Activated CD8-positive, alpha-beta memory T cell treated with anti-CD3 and anti-CD28 coated beads for 4 hours (primary cell): ENCODE measurements around the gene P2RX1.

Experiments
- DNase-seq, 2 donors: peaks; one replicate each; pipeline ENCODE4 v3.0.0-alpha.2; 2020; ENCODE audit warnings: low read depth in 2 of 2

Gene P2RX1

DNA sequence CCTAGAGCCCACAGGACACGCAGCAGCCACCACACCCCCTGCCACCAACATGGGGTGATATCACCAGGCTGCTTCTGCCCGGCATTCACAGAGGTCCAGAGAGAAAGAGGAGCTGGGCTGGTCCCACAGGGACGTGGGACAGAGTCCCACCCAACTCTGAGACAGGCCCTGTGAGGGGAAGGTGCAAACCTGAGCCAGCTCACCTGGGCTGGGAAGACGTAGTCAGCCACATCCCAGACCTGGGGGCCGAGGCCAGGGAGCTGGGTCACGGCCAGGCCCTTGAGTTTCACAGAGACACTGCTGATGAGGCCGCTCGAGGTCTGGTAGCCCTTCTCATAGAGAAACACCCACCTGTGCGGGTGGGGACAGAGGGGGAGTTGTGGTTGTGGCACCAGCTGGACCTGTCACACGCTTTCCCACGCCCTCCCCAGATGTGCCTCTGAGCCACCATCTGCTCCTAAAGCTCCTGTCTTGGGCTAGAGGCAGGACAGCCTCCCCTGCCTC is 11.2 kb downstream of the P2RX1 start:
- no peak for DNase-seq

DNA sequence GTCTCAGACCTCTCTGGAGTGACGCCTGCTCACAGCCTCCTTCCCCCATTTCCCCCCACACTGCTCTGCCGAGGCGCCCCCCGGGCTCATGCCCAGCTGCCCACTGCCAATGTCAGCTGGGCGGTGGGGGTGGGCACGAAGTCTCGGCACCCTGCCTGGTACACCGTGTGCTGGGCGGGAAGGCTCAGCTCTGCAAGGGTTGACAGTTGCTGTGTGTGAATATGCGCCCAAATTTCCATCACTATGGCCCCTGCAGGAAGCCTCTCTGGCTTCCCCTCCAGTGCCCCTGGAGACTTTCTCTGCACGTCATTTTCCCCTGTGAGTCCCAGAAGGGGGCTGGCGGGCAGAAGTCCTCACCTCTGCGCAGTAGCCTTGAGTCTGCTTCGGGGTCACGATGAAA is 11.8 kb downstream of the P2RX1 start:
- DNase-seq, result no peak

DNA sequence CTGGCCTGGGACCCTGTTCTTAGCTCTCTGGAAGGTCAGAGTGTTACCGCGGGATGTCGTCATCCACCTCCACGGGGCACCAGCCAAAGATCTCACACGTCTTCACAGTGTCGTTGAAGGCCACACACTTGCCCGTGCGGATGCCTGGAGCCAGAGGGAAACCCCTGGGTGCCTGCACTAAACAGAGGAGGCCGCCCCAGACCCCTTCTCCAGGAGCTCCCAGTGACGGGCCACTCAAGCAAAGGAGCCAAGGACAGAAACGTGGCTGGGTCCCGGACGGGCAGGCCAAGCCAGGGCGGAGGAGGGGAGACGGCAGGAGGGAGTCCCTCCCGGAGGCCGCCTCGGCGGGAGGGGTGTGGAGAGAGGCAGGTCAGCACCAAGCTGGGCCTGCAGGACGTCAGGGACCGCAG is 12.4 kb downstream of the P2RX1 start:
- no peak for DNase-seq

DNA sequence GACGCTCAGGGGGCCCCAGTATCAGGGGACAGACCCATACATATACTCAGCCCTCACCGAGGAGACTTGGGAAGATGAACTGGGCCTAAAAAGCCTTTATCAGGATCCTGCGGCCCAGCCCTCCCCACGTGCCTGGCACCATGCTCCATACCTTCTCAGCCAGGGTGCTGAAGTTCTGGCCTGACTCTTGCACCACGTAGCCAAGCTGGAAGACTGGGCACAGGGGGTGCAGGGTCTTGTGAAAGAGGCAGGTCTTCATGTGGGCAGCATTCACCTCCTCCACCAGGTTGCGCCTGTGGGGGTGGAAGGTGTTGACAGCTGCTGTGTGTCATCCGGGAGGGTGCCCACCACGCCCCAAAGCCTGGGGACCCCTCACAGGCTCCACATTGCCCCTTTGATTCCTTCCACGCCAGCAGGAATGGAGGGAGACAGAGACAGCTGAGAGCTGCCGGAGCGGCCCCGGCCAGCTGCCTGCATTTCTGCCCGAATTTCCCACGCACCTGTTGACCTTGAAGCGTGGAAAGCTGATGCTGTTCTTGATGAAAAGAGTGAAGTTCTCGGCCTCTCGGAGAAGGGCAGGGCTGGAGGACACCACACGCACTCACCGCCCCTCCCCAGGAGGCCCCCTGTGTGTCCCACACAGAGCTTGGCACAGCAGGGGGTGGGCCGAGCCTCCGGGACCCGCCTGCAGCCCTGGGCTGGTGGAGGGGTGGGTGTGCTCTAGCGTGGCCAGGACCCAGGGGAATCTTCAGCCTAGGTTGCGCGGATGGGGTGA is 13.0 kb downstream of the P2RX1 start:
- DNase-seq, result no peak

DNA sequence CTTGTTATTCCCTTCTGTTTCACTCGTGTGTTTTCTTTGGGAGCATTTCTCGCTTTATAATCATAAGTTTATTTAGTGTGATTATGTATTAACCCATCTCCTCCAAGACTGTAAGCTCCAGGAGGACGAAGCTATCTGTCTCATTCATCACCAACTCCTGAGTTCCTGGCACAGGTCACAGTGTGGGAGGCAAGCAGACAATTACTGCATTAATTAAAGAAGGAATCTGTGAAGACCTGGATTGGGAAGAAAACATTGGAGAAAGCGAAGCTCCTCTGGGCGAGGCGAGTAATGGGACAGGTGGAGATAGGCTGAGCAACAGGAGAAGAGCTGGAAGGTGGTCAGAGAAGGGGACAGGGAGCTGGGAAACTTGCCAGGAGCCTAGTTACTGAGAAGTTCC is 15.6 kb downstream of the P2RX1 start:
- no peak for DNase-seq

DNA sequence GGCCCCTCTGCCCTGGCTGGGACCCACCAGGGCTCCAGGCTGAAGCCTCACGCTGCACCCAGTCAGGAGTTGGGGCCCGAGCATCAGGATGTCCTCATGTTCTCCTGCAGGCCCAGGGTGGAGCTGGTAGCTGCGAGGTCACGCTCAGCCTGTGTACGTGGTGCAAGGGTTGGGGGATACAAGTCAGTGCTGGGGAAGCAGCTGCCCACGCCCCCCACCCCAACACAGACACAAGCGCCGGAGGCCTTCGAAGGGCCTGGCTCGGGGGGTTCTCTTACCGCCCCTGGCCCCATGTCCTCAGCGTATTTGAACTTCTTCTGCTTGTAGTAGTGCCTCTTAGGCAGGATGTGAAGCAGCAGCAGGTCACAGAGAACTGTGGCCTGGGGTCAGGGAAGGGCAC is 18.5 kb downstream of the P2RX1 start:
- no peak for DNase-seq

DNA sequence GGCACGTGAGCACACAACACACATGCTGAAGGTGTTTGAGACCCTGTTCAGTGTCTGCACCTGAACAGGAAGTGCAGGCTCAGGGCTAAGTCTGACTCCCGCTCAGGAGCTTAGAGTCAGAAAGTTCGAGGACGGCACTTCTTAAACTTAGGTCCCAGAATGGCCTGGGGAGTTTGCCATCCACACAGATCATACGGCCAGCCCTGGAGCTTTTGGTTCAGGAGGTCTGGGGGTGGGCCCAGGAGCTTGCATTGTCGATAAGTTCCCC is 19.4 kb downstream of the P2RX1 start:
- no peak for DNase-seq

DNA sequence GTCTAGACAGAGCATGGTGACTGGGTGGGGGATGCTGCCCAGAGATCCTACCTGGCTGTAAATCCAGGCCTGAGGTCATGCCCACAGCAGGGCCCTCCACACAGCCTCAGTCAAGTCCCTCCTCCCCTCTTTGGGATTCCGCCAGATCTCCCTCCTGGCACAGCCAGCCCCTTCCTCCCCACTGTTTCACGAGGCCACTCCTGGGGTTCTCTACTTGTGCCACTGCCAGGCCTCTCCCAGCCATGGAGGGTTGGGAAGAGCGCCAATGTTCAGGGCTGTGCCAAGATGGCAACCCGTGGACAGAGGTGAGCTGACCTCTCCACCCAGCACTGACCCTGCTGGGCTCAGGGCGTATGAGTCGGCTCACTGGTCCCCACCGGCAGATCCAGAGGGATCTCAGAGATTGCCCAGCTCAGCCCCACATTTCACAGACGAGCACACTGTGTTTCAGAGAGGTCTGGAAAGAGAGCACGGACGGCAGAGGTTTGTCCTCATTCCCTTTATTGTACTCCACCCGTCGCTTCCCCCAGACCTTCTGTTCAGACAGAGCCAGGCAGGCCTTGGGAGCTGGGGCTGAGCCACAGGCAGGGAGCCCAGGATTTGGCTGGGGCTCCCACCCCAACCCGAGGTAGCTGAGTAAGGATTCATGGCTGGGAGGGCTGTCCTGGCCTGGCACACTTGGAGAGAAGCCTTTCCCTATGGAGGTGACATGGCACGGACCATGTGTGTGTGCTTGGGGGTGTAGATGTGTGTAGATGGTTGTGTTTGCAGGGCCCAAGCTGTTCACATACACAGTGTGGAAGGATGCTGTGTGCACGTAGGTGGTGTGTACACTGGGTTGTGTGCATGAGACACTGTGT is 19.9 kb downstream of the P2RX1 start:
- no peak for DNase-seq

DNA sequence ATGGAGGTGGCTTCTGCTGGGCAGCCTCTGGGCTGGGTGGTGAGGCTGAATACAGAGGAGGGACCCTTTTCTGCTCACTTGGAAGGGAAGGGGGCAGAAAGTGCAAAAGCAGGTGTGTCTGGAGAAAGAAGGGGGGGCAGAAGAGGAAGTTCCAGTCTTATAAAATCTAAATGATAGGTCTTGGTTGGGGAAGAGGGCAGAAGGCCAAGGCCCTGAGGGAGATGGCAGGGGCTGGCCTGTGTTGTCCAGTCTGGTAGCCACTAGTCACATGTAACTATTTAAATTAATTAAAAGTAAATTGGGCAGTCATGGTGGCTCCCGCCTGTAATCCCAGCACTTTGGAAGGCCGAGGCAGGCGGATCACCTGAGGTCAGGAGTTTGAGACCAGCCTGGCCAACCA is 20.9 kb downstream of the P2RX1 start:
- DNase-seq, result no peak

DNA sequence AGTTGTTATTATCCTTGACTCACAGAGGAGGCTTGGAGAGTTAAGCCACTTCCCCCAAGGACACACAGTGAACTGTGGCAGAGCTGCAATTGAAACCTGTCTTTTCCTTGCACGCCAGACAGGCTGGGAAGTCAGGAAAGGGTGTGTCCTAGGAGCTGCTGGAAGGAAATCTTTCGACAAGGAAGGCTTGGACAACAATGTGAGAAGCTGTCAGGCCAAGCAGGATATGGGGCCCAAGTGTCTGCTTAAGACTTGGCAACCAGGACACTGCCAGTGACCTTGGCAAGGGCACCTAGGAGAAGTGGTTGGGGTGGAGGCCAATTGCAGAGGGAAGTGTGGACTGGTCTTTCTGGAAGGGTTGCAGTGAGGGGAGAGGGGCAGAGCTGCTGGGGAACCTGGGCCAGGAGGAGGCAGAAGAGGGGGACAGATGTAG is 21.3 kb downstream of the P2RX1 start:
- DNase-seq, result no peak

DNA sequence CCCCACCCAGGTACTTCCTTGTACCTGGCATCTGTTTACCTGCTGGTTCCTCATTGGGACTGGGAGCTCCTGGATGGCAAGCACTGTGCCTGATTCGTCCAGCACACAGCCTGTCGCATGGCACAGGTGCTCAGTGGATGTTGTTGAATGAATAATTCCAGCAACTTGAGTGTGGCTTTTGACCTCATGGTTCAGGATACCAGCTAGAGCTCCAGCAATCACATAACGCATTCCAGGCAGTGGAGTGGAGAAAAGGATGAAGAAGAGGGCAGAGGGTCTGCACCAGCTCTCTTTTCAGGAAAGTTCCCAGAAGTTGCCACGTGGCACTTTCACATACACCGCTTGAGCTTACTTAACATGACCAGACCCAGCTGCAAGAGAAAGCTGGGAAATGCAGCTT is 22.1 kb downstream of the P2RX1 start:
- no peak for DNase-seq

DNA sequence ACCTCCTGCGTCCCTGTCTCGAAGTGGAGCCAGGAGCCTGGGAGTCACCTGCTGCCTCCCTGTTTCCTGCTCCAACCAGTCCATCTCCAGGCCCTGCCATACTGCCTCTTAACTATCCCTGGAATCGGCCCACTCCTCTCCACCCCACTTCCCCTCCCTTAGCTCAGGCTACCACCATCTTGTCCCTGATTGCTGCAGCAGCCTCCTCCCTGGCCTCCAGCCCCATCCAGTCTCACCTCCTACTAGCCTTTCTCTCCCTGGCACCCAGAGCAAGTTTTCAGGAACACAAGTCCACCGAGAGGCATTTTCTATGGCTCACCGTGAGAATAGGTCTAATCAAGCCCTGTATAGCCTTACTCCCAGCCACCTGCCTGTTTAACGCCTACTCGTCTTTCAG is 22.5 kb downstream of the P2RX1 start:
- DNase-seq, result no peak

DNA sequence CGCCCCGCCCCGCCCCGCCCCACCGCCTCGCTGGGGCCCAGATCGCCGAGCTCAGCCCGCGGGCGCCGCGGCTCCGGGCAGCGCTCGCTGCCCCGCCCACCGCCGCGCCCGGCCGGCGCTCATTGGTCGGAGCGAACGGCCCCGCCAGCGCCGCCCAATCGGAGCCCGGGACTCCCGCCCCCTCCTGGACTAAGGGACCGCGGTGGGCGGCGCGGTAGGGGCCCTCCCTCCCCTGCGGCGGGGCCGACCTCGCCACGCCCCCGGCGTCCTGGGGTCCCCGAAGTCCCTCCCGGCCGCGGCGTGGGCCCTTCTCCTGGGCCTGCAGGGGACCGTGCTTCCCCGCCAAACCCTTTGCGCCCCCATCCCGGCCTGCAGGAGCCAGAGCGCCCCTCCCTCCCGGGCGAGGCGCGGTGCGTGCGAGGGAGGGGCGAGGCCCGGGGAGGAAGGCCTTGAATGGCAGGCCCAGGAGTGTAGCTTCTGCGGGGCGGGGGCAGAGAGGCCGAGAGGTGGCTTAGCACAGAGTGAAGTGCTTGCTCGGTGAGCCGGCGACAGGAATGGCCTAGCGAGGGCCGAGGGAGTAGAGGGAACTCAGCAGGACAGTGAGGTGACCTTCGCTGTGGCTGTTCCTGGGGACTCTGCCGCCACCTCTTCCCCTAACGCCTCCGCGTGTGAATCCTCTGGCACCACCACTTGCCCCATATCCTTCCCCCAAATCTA is 23.1 kb downstream of the P2RX1 start, which contains the start of gene CAMKK1:
Gene CAMKK1, minus strand, starts transcription at position 51 of the 717 bp plus-strand sequence. CDS start 7,366 bp downstream, outside the sequence.
- DNase-seq, result peak; percentile 69

DNA sequence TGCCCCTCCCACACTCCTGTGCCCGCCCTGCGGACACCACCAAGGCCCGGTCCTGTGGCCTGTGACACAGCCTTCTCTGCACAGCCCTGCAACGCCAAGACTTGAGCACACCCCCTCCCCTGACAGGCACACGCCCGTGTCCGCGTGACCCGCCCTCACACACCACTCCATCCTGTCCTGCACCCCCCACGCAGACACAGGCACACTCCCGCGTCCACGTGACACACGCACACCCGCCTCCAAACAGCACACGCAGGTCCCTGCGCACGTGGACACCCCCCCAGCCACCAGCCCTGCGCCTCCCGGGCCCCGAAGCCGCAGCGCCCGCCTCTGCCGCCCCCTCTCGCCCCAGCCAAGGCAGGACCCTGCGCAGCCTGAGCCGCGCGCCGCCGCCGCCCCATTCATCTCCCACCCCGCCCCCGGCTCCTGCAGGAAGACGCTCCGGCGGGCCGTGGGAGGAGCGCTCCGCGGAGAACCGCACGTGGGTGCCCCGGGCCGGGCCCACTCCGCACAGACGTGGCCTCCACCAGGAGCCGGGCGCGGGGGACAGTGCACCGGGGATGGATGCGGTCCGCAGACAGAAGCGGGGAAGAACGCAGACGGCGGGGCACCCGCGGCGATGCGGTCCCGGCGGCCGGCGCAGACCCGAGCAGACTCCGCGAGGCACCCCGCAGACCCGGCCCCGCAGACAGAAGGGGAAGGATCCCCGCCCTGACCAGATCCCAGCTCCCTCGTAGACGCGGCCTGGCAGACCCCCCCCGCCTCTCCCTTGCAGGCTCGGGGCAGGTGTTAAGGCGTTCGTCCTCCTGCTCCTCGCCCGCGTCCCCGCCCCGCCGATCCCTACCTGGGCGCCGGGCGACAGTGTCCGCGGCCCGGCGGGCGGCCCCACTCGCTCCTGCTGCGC is 23.9 kb downstream of the P2RX1 start:
- peak; percentile 69 to 70 for DNase-seq

DNA sequence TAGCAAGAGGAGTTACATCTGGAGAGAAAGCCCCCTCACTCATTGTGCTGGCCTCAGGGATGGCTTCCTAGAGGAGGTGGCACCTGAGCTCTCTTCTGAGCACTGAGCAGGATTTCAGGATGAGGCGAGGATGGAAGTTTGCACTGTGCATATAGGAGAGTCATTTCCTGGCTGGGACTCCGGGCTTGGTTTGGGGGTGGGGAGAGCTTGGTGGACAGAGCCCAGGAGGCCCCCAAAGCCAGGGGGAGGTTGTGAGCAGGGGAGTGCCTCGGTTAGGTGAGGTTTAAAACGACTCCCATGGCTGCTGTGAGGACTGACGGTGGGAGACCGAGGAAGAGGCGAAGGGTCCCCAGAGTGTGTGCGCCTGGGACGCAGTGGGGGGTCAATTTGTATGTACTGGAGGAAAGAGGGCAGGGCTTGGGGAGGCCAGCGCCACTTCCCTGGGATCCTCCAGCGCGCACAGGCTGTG is 24.6 kb downstream of the P2RX1 start:
- no peak for DNase-seq

DNA sequence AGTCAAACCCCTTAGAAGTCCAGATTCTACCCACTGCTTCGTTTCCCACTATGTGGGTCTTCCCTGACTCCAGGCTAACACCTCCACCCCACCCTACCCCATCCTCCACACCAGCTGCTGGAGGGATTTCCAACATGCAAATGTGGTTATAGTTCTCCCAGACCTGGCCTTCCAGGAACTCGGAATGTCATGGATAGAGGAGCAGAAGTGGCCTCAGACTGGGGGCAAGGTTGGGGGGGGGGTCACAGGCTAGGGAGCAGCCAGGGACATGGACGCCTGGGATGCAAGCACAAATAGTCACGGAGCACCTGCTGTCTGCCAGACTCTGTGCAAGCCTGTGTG is 25.4 kb downstream of the P2RX1 start:
- DNase-seq, result no peak

DNA sequence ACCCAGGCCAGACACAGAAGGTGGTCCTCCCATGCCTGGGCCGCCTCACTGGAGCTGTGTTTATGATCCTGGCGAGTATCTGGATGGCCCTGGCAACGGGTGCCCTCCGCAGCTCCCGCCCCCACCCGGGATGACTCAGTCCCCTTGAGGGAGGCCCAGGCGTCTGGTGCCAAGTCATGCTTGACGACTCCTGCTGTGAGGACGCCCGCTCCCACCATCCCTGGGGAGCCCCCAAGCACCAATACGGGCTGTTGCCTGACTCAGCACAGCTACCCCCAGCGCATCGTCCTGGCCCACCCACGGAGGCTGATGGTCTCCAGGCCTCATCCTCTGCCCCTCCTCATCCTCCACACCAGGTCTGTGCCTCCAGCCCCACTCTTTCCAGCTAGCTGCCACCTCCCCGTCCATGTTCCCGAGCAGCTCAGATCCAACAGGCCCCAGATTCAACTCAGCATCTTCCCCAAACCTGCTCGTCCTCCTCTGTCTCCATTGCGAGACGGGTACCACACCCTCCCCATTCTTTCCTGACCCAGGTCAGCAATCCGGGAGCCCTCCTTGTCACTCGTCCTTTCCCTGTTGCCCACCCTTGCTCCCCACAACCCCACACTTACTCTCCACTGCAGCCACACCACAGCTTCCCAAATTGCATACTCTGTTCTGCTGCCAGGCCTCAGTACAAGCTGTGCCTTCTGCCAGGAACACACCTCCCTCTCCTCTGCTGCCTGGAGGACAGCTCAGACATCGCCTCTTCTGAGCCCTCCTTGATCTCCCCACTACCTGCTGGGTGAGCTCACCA is 26.0 kb downstream of the P2RX1 start:
- DNase-seq, result no peak

DNA sequence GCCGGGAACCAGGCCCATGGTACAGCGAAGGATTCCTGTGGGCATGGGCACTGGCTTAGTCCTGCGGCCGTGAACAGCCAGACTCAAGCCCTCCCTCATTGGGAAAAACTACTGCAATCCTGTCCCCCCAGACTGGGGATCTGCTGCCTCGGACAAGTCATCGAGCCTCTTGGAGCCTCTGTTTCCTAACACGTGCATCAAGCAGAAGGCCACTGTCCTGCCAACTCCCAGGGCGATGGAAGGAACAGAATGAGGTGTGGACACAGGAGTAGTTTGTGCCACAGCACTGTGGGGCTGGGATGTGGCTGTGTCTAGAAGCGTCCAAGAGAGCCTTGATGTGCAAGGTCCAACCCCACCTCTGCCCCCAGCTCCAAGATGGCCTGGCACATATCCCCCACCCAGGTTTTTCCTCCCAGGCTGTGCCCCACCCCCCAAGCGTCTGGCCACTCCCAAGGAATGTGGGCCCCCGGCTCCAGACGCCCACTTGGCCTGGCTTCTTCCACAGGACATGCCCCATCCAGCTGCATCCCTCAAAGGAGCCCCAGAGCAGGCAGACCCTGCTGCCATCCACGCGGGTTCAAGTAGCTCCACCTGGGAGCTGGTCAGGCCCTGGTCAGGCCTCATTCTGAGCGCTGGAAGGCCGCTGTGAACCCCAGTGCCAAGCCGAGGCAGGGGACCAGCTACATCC is 26.8 kb downstream of the P2RX1 start:
- DNase-seq, result no peak

DNA sequence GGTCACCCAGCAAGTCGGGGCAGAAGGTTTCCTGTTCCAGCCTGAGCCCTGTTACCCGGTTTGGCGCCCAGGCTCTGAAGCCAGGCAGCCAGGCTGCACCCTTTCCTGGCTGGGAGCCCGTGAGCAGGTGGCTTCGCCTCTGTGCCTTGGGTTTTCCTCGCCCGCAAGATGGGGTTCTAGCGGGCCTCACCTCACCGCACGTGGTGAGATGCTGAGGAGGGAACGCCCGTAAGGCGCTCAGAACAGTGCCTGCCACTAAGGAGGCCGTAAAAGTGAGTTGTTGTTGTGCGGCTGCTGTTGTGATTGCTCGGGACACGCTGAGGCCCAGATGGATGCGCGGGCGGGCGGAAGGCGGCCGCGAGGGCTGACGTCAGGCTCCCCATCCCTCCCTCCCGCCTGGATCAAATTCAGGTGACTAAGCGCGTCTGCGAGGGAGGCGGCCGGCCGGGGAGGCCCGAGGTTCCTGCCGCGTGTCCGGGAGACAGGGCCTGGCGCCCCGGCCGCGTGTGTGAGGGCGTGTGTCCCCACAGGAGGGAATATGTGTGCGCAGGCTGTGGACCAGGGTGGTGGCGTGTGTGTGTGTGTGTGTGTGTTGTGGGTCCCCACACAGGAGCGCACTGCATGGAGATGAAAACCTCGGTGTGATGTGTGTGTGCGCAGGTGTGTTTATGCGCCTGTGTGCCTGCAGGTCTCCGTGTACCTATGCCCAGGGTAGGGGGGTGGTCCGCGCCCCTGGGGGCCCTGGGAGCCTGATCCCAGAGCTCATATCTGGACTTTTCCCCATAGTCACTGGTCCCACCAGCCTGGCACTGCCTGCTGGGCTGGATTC is 27.7 kb downstream of the P2RX1 start:
- no peak for DNase-seq
